H9 (cell line): Measurements from ENCODE around the gene FMOD. TPM values are rescaled to one million over a fixed set of nuclear protein-coding genes. Genes with fewer than 3 reads are reported as not detected.

Experiments used
- DNase-seq: peaks from one replicate; pipeline ENCODE4 v3.0.0-alpha.2; 2017
- H2AFZ ChIP-seq: one replicate; pipeline ENCODE4 v1.6.1; 2013; ENCODE audit warnings: mild to moderate bottlenecking, low read length, control low read depth, moderate library complexity
- H2AK5ac ChIP-seq: 2 replicates; pipeline ENCODE4 v1.6.1; 2013; ENCODE audit warnings: low read length, control low read depth, mixed read lengths; ENCODE audit not compliant: insufficient read length
- H2BK120ac ChIP-seq: one replicate; pipeline ENCODE4 v1.6.1; 2013; ENCODE audit warnings: low read depth, mild to moderate bottlenecking, low read length, control low read depth, inconsistent platforms; ENCODE audit not compliant: poor library complexity, severe bottlenecking
- H2BK12ac ChIP-seq: 2 replicates; pipeline ENCODE4 v1.6.1; 2013; ENCODE audit warnings: low read length, control low read depth, mixed read lengths, low read depth; ENCODE audit not compliant: insufficient read length
- H2BK15ac ChIP-seq: 2 replicates; pipeline ENCODE4 v1.6.1; 2013; ENCODE audit warnings: low read depth, low read length, control low read depth
- H2BK20ac ChIP-seq: one replicate; pipeline ENCODE4 v1.6.1; 2013; ENCODE audit warnings: low read depth, mild to moderate bottlenecking, low read length, control low read depth, inconsistent platforms; ENCODE audit not compliant: poor library complexity, severe bottlenecking
- H2BK5ac ChIP-seq: 2 replicates; pipeline ENCODE4 v1.6.1; 2013; ENCODE audit warnings: low read length, control low read depth, mixed read lengths; ENCODE audit not compliant: insufficient read length
- H3K14ac ChIP-seq: 2 replicates; pipeline ENCODE4 v1.6.1; 2013; ENCODE audit warnings: low read length, control low read depth; ENCODE audit not compliant: insufficient read depth
- H3K18ac ChIP-seq: 2 replicates; pipeline ENCODE4 v1.6.1; 2013; ENCODE audit warnings: low read depth, mild to moderate bottlenecking, mixed read lengths, low read length, control low read depth; ENCODE audit not compliant: insufficient read length
- H3K23ac ChIP-seq: 2 replicates; pipeline ENCODE4 v1.6.1; 2013; ENCODE audit warnings: low read length, control low read depth, mixed read lengths, low read depth; ENCODE audit not compliant: insufficient read length
- H3K23me2 ChIP-seq: 2 replicates; pipeline ENCODE4 v1.6.1; 2013; ENCODE audit warnings: low read depth, mild to moderate bottlenecking, mixed read lengths, low read length, control low read depth; ENCODE audit not compliant: insufficient read length, poor library complexity, severe bottlenecking
- H3K27ac ChIP-seq: 2 replicates; pipeline ENCODE4 v1.5.1; 2013; ENCODE audit warnings: low read length, control low read depth, mixed read lengths, low read depth; ENCODE audit not compliant: insufficient read length
- H3K27me3 ChIP-seq: 2 replicates; pipeline ENCODE4 v1.6.1; 2013; ENCODE audit warnings: low read length, control low read depth, inconsistent platforms; ENCODE audit not compliant: insufficient read depth
- H3K4ac ChIP-seq: 2 replicates; pipeline ENCODE4 v1.6.1; 2013; ENCODE audit warnings: low read depth, mild to moderate bottlenecking, control low read depth, inconsistent platforms, low read length, moderate library complexity
- H3K4me1 ChIP-seq: 2 replicates; pipeline ENCODE4 v1.6.1; 2013; ENCODE audit warnings: low read length, control low read depth, inconsistent platforms; ENCODE audit not compliant: insufficient read depth
- H3K4me2 ChIP-seq: 2 replicates; pipeline ENCODE4 v1.6.1; 2013; ENCODE audit warnings: low read length, control low read depth, mixed read lengths; ENCODE audit not compliant: insufficient read length, insufficient read depth
- H3K56ac ChIP-seq: 2 replicates; pipeline ENCODE4 v1.6.1; 2013; ENCODE audit warnings: low read depth, mild to moderate bottlenecking, mixed read lengths, low read length, control low read depth; ENCODE audit not compliant: insufficient read length
- H3K79me1 ChIP-seq: 2 replicates; pipeline ENCODE4 v1.6.1; 2013; ENCODE audit warnings: low read depth, mild to moderate bottlenecking, moderate library complexity, low read length, control low read depth, inconsistent platforms; ENCODE audit not compliant: insufficient read depth, poor library complexity, severe bottlenecking
- H3K79me2 ChIP-seq: 2 replicates; pipeline ENCODE4 v1.6.1; 2013; ENCODE audit warnings: low read length, control low read depth, inconsistent platforms; ENCODE audit not compliant: insufficient read depth
- H3K9ac ChIP-seq: 2 replicates; pipeline ENCODE4 v1.6.1; 2013; ENCODE audit warnings: low read length, control low read depth, mixed read lengths; ENCODE audit not compliant: insufficient read length; ENCODE audit errors: extremely low read depth
- H3K9me3 ChIP-seq: one replicate; pipeline ENCODE4 v1.6.1; 2013; ENCODE audit warnings: low read depth, low read length, inconsistent platforms; ENCODE audit not compliant: control insufficient read depth
- H3T11ph ChIP-seq: one replicate; pipeline ENCODE4 v1.6.1; 2013; ENCODE audit warnings: mild to moderate bottlenecking, low read length, control low read depth, inconsistent platforms
- H4K20me1 ChIP-seq: one replicate; pipeline ENCODE4 v1.6.1; 2013; ENCODE audit not compliant: control insufficient read depth, insufficient read length, insufficient read depth
- H4K5ac ChIP-seq: 2 replicates; pipeline ENCODE4 v1.6.1; 2013; ENCODE audit warnings: low read depth, mild to moderate bottlenecking, mixed read lengths, low read length, control low read depth; ENCODE audit not compliant: insufficient read length
- H4K8ac ChIP-seq: replicated peaks from 2 replicates; pipeline ENCODE4 v1.6.1; 2013; ENCODE audit warnings: low read length, control low read depth, mixed read lengths, low read depth; ENCODE audit not compliant: insufficient read length
- H4K91ac ChIP-seq: 2 replicates; pipeline ENCODE4 v1.6.1; 2013; ENCODE audit warnings: low read depth, mild to moderate bottlenecking, moderate library complexity, mixed read lengths, low read length, control low read depth; ENCODE audit not compliant: insufficient read length
- H3K27ac Mint-ChIP-seq, 3 experiments: 2 replicates in 2 of 3; 3 replicates in 1 of 3; pipeline ENCODE4 v1.8.0; 2020 to 2021; ENCODE audit warnings: mixed read lengths in 3 of 3, mild to moderate bottlenecking in 1 of 3, moderate library complexity in 1 of 3
- H3K27me3 Mint-ChIP-seq: 2 replicates; pipeline ENCODE4 v1.8.0; 2021; ENCODE audit warnings: low read depth, mild to moderate bottlenecking, moderate library complexity, mixed read lengths
- H3K36me3 Mint-ChIP-seq, 3 experiments: 2 replicates in 2 of 3; 3 replicates in 1 of 3; pipeline ENCODE4 v1.8.0; 2020 to 2021; ENCODE audit warnings: low read depth in 3 of 3, mixed read lengths in 3 of 3; ENCODE audit not compliant: insufficient read depth in 1 of 3
- H3K4me1 Mint-ChIP-seq, 2 experiments: 2 replicates each; pipeline ENCODE4 v1.8.0; 2020; ENCODE audit warnings: mixed read lengths in 2 of 2
- H3K4me3 Mint-ChIP-seq, 2 experiments: 2 replicates in 1 of 2; 3 replicates in 1 of 2; pipeline ENCODE4 v1.8.0; 2020 to 2021; ENCODE audit warnings: mild to moderate bottlenecking in 2 of 2, mixed read lengths in 2 of 2, moderate library complexity in 1 of 2
- H3K9me3 Mint-ChIP-seq, 2 experiments: 2 replicates in 1 of 2; 3 replicates in 1 of 2; pipeline ENCODE4 v1.8.0; 2020; ENCODE audit warnings: mild to moderate bottlenecking in 2 of 2, mixed read lengths in 2 of 2, moderate library complexity in 1 of 2
- CTCF ChIP-seq: fragments of 200-600 bp; sonication (generic); conservative IDR thresholded peaks from 3 replicates; pipeline ENCODE4 v1.8.0; 2021; ENCODE audit warnings: antibody characterized with exemption, mild to moderate bottlenecking
- WGBS: extraction: QIAGEN DNeasy Blood & Tissue Kit; methylation state at CpG from one replicate; pipeline ENCODE4 v1.1.7; 2013; ENCODE audit warnings: missing lambda C conversion rate, low lambda C conversion rate, mixed read lengths; ENCODE audit not compliant: insufficient read length; ENCODE audit errors: extremely low coverage; 5-methylcytosine and 5-hydroxymethylcytosine counted together
- total RNA-seq: library from RNA; stranded (reverse); gene quantifications from 2 replicates; pipeline ENCODE4 v1.2.1, GENCODE V29; 2021

The FMOD gene
- total RNA-seq, 1 experiment from 2014 or later = not detected

- H3K4me1 Mint-ChIP-seq = peaks cover 7 to 14% of the 10 kb centered on the region in 2 experiments; a peak in 3 of 4 replicates
- Histone ChIP-seq H3K27me3 (no peaks in the 10 kb centered on the region), H3K56ac (no peak overlapping the region), H3K27ac (no peak overlapping the region), H2AK5ac (no peak overlapping the region), H3K9me3 (no peaks in the 10 kb centered on the region), H2BK5ac (no peak overlapping the region), H4K20me1 (no peaks in the 10 kb centered on the region), H3K4me1 (peaks cover 4% of the 10 kb centered on the region), H3K9ac (no peak overlapping the region), H2BK15ac (no peak overlapping the region), H2BK20ac (no peak overlapping the region), H3T11ph (no peak overlapping the region), H3K23me2 (no peaks in the 10 kb centered on the region), H3K4me2 (no peak overlapping the region), H3K14ac (no peak overlapping the region), H3K79me1 (no peaks in the 10 kb centered on the region), H3K79me2 (no peaks in the 10 kb centered on the region), H4K91ac (no peak overlapping the region), H3K4ac (no peak overlapping the region), H4K5ac (no peak overlapping the region), H4K8ac (no peak overlapping the region), H2BK12ac (no peak overlapping the region), H2BK120ac (no peak overlapping the region), H2AFZ (no peak overlapping the region), H3K23ac (no peak overlapping the region), H3K18ac (no peak overlapping the region)
- H3K27me3 Mint-ChIP-seq = peaks cover 34% of the 10 kb centered on the region
- no peak overlapping the region for H3K27ac Mint-ChIP-seq
- WGBS = no CpG with 5 or more reads among the region's 4 CpGs
- no peak overlapping the region for H3K4me3 Mint-ChIP-seq
- H3K36me3 Mint-ChIP-seq = no peaks in the 10 kb centered on the region
- H3K9me3 Mint-ChIP-seq = no peaks in the 10 kb centered on the region
- TF ChIP-seq CTCF = no peak
- DNase-seq = no peak
Observed at GRCh38 chr1:203364806-203365205, 13.9 kb upstream of the FMOD start.
